ENCODE results near the gene PRKCE.

Gene PRKCE

DNA sequence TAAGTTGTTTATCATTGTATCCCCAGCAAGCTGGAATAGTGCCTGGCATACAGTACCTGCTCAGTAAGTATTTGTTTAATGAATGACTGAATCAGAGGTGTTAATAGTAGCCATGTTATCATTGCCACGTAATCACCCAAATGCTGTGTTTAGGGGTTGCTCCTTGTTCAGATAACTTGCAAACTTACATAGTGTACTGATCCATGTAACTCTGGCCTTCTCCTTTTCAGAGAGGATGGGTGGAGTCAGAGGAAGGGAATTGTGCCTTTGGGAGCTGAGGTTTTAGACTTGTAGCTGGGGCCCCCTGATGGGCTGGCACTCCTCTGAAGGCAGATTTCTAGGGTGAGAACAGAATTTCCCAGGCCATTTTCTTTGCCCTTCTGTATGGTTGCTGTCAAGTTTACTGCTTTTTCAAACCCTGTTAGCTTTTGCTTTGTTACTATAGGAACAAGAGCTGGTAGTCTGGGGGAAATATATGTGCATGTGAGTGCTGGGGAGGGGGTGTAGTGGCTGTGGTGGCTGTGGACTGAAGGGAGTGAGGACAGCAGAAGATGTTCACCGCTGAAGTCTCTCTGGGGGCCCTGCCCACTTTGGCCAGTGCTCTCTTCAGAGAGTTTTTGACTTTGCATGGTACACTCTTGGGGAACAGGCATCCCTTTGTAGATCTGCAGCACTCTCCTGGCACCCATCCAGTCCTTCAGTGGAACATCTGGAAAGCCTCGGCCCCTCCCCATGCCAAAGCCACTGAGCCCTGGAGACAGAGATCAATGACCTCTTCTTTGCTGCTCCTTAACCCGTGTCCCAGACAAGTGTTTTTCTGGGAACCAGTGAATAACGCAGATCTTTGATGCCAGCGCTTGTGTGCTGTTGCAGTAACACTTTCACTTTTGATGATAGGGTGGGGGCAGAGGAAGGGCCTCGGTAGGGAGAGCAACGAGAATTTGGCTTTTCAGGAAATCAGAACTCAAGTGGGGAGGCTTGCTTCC, 209.0 kb downstream of the PRKCE start:
- no peak for DNase-seq (ENCODE audit: low read depth)

GRCh38 chr2:45862843-45863242, 211.4 kb downstream of the PRKCE start:
- no peak for DNase-seq (ENCODE audit: low read depth)

GRCh38 chr2:45864121-45864520, 212.6 kb downstream of the PRKCE start:
- DNase-seq (ENCODE audit: low read depth), result no peak

DNA sequence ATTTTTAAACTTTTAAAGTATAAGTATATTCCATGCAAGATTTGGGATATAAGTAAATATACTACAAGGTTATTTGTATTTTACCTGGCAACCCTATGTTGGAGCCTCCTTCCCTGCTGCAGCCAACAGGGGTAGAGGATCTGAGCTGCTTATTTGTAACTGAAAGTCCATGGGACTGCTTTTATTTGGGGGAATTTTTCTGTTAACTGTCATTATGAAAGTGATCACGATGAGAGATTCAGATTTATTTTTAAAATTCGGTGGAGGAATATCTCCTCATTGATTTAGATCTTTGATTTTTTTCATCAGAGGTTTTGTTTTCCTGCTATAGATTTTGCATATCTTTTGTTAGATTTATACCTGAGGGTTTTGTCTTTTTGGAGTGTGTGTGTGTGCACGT, 215.9 kb downstream of the PRKCE start:
- DNase-seq (ENCODE audit: low read depth), result no peak

DNA sequence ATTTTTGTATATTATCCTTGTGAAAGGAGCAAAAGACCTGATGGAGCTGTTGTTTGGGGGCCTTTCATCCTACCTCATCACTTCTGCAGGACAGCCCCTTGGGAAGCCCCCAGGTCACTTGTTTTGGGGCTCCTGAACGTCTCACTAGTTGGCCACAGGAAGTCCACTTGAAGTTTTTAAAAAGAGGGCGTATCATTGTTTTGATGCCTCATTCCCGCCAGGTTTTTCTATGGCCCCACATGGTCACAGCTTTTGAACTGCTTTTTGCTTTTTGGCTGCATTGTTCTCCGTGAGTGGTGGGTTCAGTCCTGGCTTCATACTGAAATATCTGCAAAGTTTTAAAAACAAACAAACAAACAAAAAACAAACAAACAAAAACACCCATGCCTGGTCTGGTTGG, 216.3 kb downstream of the PRKCE start:
- no peak for DNase-seq (ENCODE audit: low read depth)

DNA sequence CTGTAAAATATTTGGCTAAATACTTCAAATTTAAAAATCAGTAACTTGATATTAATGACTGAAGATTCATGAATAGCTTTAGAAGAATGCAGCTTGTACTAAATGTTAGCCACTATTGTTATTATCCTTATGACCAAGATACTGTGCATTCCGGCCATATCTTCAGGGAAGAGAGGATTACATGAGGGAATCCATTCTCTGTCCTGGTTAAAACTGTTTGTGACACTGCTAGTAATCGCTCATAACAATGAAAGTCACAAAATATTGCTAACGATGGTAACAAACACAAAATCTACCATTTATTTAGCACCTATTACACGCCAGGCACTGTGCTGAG, 217.7 kb downstream of the PRKCE start:
- DNase-seq (ENCODE audit: low read depth), result no peak

GRCh38 chr2:45871025-45871424, 219.6 kb downstream of the PRKCE start:
- DNase-seq (ENCODE audit: low read depth), result no peak

DNA sequence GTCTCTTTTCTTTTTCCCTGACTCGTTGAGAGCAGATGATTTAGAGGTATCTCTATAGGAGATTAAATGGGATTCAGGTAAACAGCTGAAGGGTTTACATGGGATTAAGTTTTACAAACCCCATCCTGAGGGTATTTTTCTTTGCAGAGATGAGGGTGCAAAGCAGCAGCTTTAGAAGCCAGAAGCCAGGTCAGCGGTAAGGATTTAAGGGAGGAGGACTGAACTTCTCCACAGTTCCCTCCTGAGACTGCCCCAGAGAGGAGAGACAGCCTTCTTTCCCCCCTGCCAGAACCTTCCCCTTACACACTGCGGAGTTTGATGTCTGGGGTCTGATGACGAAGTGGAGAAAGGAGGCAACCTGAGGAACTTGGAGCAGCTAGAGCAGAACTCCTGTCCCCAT, 220.1 kb downstream of the PRKCE start:
- DNase-seq (ENCODE audit: low read depth), result no peak

DNA sequence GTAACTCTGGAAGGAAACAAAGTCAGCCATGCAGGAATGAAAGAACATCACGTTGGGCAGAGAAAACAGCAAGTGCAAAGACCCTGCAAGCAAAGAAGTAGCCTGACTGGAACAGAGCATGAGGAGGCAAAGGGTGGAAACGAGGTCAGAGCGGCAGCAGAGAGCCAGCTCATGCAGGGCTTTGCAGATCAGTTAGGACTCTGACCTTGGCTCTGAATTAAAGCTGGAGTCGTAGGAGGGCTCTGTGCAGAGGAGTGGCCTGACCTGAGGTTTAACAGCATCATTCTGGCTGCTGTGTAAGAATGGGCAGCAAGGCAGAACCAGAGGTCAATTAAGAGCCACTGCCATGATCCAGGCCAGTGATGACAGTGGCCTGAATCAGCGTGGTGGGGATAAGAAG, 220.7 kb downstream of the PRKCE start:
- no peak for DNase-seq (ENCODE audit: low read depth)

- no peak for DNase-seq (ENCODE audit: low read depth)
Observed at GRCh38 chr2:45874344-45874743, 222.9 kb downstream of the PRKCE start.

DNA sequence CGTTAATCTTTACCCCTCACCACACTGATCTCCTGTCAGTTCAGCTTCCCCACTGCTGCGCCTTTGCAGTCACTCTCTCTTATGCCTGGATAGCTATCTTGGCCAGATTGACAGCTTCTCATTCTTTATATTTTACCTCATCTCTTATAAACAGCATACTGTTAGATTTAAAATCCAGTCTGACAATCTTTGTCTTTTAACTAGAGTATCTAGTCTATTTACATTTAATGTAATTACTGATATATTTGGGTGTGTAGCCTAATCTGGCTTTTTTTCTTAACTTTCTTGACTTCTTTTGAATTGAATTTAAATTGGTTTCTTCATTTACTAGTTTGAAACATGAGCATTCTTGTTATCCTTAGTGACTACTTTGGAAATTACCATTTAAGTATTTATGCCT, 225.1 kb downstream of the PRKCE start:
- DNase-seq (ENCODE audit: low read depth), result no peak

GRCh38 chr2:45879406-45879805, 227.9 kb downstream of the PRKCE start:
- no peak for DNase-seq (ENCODE audit: low read depth)

- DNase-seq (ENCODE audit: low read depth), result no peak
Observed at GRCh38 chr2:45879936-45880335, 228.5 kb downstream of the PRKCE start.

- no peak for DNase-seq (ENCODE audit: low read depth)
Observed at GRCh38 chr2:45881970-45882581, 230.6 kb downstream of the PRKCE start.

GRCh38 chr2:45882707-45883602, 231.5 kb downstream of the PRKCE start:
- no peak for DNase-seq (ENCODE audit: low read depth)

GRCh38 chr2:45883603-45884000, 232.1 kb downstream of the PRKCE start:
- no peak for DNase-seq (ENCODE audit: low read depth)

DNA sequence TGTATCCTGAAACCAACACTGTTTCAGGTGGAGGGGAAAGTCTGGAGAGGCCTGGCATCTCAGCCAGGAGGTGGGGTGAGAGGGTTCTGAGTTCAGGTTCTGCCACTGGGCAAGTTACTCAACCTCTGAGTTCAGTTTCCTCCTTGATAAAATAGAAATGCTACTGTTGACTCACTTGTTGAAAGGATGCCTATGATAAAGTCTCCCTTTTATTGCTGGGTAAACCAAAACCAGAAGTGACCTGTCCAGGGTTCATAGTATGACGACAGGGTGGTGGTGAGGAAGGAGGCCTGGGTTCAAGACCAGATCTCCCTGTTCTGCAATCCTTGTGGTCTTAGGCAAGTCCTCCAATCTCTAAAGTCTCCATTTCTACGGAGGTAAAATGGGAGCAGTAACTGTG, 232.7 kb downstream of the PRKCE start:
- no peak for DNase-seq (ENCODE audit: low read depth)

- DNase-seq (ENCODE audit: low read depth), result no peak
Observed at GRCh38 chr2:45885171-45885621, 233.7 kb downstream of the PRKCE start.

DNA sequence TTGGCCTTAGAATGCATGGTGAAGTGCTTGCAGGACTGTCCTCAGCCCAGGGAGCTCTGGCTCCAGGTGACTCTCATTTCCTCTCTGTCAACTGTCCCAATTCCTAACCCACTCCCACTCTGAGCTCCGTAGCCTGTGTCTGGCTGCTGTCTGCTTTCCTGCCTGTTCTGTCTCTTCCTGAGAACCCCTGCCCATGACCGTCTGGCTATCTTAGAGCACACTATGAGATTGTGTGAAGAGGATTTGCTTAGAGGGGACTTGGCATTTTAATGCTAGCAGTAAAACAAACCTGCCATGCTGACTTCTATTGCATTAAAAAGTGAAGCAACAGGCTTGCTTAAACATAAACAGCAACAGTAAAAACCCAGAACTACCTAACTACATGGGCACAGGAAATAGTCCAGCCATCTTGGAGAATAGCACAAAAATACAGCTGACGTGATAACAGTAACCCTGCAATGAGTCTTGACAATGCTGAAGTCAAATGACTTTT, 234.7 kb downstream of the PRKCE start:
- no peak for DNase-seq (ENCODE audit: low read depth)

DNA sequence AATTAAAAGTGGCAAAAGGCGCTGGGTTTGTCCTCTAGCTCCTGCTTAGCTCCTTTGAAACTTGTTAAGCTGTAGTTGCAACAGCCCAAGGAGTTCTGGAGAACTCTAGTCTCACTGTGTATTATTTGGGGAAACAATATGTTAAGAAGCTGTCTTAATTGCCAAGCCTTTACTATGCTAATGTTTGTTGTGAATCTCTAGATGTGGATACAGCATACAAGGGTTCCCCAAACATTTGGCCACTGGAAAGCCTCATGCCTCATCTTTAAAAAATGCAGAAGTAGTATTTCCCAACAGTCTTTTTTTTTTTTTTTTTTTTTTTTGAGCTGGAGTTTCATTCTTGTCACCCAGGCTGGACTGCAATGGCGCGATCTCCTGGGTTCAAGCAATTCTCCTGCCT, 236.7 kb downstream of the PRKCE start:
- DNase-seq (ENCODE audit: low read depth), result no peak

- DNase-seq (ENCODE audit: low read depth), result no peak
Observed at GRCh38 chr2:45888641-45889040, 237.2 kb downstream of the PRKCE start.

- DNase-seq (ENCODE audit: low read depth), result no peak
Observed at GRCh38 chr2:45889053-45889452, 237.6 kb downstream of the PRKCE start.

Data from activated gamma-delta T cell treated with anti-CD3 and anti-CD28 coated beads, Interleukin-2, amount 50 U/mL, for 16 hours (primary cell).